HL-60 (cell line): Measurements from ENCODE around the gene TMEM255B.

Source experiments
- GABPA ChIP-seq: IDR thresholded peaks from 2 replicates; pipeline ENCODE4 v1.6.1; 2012; ENCODE audit warnings: low read depth
- POLR2AphosphoS5 ChIP-seq: IDR thresholded peaks from 2 replicates; pipeline ENCODE4 v1.6.1; 2012; ENCODE audit warnings: low read depth
- REST ChIP-seq: IDR thresholded peaks from 2 replicates; pipeline ENCODE4 v1.6.1; 2012; ENCODE audit warnings: low read depth; ENCODE audit not compliant: insufficient replicate concordance
- SPI1 ChIP-seq: IDR thresholded peaks from 2 replicates; pipeline ENCODE4 v1.6.1; 2012; ENCODE audit warnings: low read depth, mild to moderate bottlenecking, borderline replicate concordance
- TF ChIP-seq, protein P1 (sequence below): IDR thresholded peaks from one replicate; pipeline ENCODE4 v1.5.1; 2011; ENCODE audit warnings: low read length, control low read depth, inconsistent platforms; ENCODE audit not compliant: insufficient read depth

DNA sequence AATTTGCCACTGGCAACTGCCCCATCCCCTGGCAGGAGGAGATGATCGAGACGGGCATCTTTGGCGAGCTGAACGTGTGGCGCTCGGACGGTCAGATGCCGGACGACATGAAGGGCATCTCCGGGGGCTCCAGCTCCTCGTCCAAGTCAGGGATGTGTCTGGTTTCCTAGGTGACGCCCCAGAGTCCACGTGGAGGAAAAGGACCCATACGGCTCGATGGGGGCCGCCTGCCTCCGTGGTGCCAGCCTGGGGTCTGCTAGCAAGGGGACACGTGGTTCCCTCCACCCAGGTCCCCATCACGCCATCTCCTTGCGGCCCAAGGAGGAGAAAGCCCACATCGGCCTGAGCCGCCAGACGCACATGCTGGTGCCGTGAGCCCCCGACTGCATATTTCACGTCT, 23.8 kb upstream of the TMEM255B start:
- TF ChIP-seq, protein P1, sequence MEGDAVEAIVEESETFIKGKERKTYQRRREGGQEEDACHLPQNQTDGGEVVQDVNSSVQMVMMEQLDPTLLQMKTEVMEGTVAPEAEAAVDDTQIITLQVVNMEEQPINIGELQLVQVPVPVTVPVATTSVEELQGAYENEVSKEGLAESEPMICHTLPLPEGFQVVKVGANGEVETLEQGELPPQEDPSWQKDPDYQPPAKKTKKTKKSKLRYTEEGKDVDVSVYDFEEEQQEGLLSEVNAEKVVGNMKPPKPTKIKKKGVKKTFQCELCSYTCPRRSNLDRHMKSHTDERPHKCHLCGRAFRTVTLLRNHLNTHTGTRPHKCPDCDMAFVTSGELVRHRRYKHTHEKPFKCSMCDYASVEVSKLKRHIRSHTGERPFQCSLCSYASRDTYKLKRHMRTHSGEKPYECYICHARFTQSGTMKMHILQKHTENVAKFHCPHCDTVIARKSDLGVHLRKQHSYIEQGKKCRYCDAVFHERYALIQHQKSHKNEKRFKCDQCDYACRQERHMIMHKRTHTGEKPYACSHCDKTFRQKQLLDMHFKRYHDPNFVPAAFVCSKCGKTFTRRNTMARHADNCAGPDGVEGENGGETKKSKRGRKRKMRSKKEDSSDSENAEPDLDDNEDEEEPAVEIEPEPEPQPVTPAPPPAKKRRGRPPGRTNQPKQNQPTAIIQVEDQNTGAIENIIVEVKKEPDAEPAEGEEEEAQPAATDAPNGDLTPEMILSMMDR: no peak
- TF ChIP-seq GABPA (no peak), REST (no peak), POLR2AphosphoS5 (no peak), SPI1 (no peak)
